ENCODE data around the gene SLC16A6.
"Not testable (repeated sequence)": the region's sequence is repeated elsewhere in the genome, so short reads cannot be mapped to it uniquely, and the experiment has no call there.

The SLC16A6 gene

GRCh38 chr17:68310152-68310551 is 19.2 kb upstream of the SLC16A6 start:
- DNase-seq, result no peak

- not testable (repeated sequence) for DNase-seq
These were observed 18.2 kb upstream of the SLC16A6 start for GRCh38 chr17:68309066-68309670.

- not testable (repeated sequence) for DNase-seq
These were observed 17.6 kb upstream of the SLC16A6 start for GRCh38 chr17:68308486-68308885.

GRCh38 chr17:68307443-68307842 is 16.5 kb upstream of the SLC16A6 start:
- DNase-seq, result no peak

GRCh38 chr17:68306819-68307218 is 15.9 kb upstream of the SLC16A6 start:
- no peak for DNase-seq

- DNase-seq, result no peak
These were observed 14.2 kb upstream of the SLC16A6 start for GRCh38 chr17:68305142-68305541.

GRCh38 chr17:68304706-68305105 is 13.8 kb upstream of the SLC16A6 start:
- DNase-seq, result no peak

- no peak for DNase-seq
These were observed 11.7 kb upstream of the SLC16A6 start for GRCh38 chr17:68302666-68303065.

- DNase-seq, result no peak
These were observed 11.2 kb upstream of the SLC16A6 start for GRCh38 chr17:68302066-68302564.

GRCh38 chr17:68301438-68301959 is 10.6 kb upstream of the SLC16A6 start:
- DNase-seq, result no peak

- DNase-seq, result no peak
These were observed 8.9 kb upstream of the SLC16A6 start for GRCh38 chr17:68299817-68300216.

- DNase-seq, result no peak
These were observed 7.7 kb upstream of the SLC16A6 start for GRCh38 chr17:68298601-68299000.

GRCh38 chr17:68297195-68297594 is 6.3 kb upstream of the SLC16A6 start:
- DNase-seq, result no peak

GRCh38 chr17:68296217-68297191 is 5.6 kb upstream of the SLC16A6 start:
- DNase-seq, result no peak

GRCh38 chr17:68295086-68295485 is 4.2 kb upstream of the SLC16A6 start:
- DNase-seq, result no peak

- no peak for DNase-seq
These were observed 3.7 kb upstream of the SLC16A6 start for GRCh38 chr17:68294617-68295016.

- DNase-seq, result no peak
These were observed 3.2 kb upstream of the SLC16A6 start for GRCh38 chr17:68294196-68294555.

- DNase-seq, result no peak
These were observed 2.7 kb upstream of the SLC16A6 start for GRCh38 chr17:68293490-68294195.

- DNase-seq, result no peak
These were observed 1.7 kb upstream of the SLC16A6 start for GRCh38 chr17:68292689-68293040.

- DNase-seq, result peak; percentile 83
These were observed 1.1 kb upstream of the SLC16A6 start for GRCh38 chr17:68291836-68292688.

- DNase-seq, result no peak
These were observed 516 bp downstream of the SLC16A6 start for GRCh38 chr17:68290268-68290954.

- DNase-seq, result no peak
These were observed 1.0 kb downstream of the SLC16A6 start for GRCh38 chr17:68289936-68290267.

Data from NCI-H226 (cell line).